A549 (cell line): ENCODE measurements around the gene GATA6.

Source experiments
- BHLHE40 ChIP-seq: IDR thresholded peaks from 2 replicates; pipeline ENCODE4 v1.6.1; 2012; ENCODE audit warnings: low read depth, low read length, inconsistent platforms
- CHD2 ChIP-seq: fragments of 150-350 bp; IDR thresholded peaks from 2 replicates; pipeline ENCODE4 v1.6.1; 2014; ENCODE audit warnings: low read length; ENCODE audit not compliant: partially characterized antibody
- EP300 ChIP-seq, 2 experiments: fragments of >200 bp; sonication (Bioruptor Twin); formaldehyde crosslinking; IDR thresholded peaks; 2 replicates in 1 of 2; 3 replicates in 1 of 2; pipeline ENCODE4 v1.6.1; 2016 to 2017
- MYC ChIP-seq: IDR thresholded peaks from 2 replicates; pipeline ENCODE4 v1.6.1; 2012; ENCODE audit warnings: mild to moderate bottlenecking, inconsistent platforms, low read length, improper control_type of control experiment, borderline replicate concordance
- NR3C1 ChIP-seq: fragments of >200 bp; sonication (Bioruptor Twin); formaldehyde crosslinking; IDR thresholded peaks from 3 replicates; pipeline ENCODE4 v1.6.1; 2017
- PHF8 ChIP-seq: fragments of 200-600 bp; sonication (generic); IDR thresholded peaks from 2 replicates; pipeline ENCODE4 v1.6.1; 2016; ENCODE audit warnings: low read depth, mild to moderate bottlenecking, antibody characterized with exemption, moderate library complexity, borderline replicate concordance
- POLR2A ChIP-seq: IDR thresholded peaks from 2 replicates; pipeline ENCODE4 v1.6.1; 2012; ENCODE audit warnings: mild to moderate bottlenecking, low read length
- RAD21 ChIP-seq, 2 experiments: fragments of >200 bp in 1 of 2; sonication (Bioruptor Twin) in 1 of 2; formaldehyde crosslinking in 1 of 2; IDR thresholded peaks in 1 of 2; conservative IDR thresholded peaks in 1 of 2; 2 replicates in 1 of 2; 3 replicates in 1 of 2; pipeline ENCODE4 v1.6.1; 2012 to 2018; ENCODE audit warnings: inconsistent platforms in 1 of 2
- RCOR1 ChIP-seq: fragments of 150-350 bp; IDR thresholded peaks from 2 replicates; pipeline ENCODE4 v1.6.1; 2014; ENCODE audit warnings: antibody characterized with exemption, low read length, low read depth
- REST ChIP-seq: fragments of 200-600 bp; sonication (generic); IDR thresholded peaks from 2 replicates; pipeline ENCODE4 v1.6.1; 2016; ENCODE audit warnings: antibody characterized with exemption, mild to moderate bottlenecking, moderate library complexity
- SMC3 ChIP-seq: fragments of >200 bp; sonication (Bioruptor Twin); formaldehyde crosslinking; IDR thresholded peaks from 3 replicates; pipeline ENCODE4 v1.6.1; 2018; ENCODE audit warnings: inconsistent platforms
- TF ChIP-seq, protein P1 (sequence below): fragments of >200 bp; sonication (Bioruptor Twin); formaldehyde crosslinking; IDR thresholded peaks from 3 replicates; pipeline ENCODE4 v1.5.1; 2016

DNA sequence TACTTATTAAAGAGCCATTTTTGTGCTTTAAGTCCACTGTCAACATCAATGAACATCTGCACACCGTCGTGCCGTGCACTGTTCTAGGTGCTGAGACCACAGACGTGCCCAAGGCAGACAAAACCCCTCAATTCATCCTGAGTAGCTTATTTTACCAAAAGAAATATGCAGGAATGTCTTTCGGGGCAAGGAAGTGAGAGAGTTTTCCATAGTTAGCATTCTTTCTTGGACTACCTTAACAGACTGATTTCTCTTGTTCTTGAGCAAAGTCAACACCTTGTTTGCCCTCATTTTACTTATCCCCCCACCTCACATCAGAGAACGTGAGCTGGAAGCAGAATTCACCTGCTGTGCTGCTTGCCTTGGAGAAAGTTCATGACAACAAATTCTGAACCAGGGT, 69.3 kb downstream of the GATA6 start:
- TF ChIP-seq, protein P1, sequence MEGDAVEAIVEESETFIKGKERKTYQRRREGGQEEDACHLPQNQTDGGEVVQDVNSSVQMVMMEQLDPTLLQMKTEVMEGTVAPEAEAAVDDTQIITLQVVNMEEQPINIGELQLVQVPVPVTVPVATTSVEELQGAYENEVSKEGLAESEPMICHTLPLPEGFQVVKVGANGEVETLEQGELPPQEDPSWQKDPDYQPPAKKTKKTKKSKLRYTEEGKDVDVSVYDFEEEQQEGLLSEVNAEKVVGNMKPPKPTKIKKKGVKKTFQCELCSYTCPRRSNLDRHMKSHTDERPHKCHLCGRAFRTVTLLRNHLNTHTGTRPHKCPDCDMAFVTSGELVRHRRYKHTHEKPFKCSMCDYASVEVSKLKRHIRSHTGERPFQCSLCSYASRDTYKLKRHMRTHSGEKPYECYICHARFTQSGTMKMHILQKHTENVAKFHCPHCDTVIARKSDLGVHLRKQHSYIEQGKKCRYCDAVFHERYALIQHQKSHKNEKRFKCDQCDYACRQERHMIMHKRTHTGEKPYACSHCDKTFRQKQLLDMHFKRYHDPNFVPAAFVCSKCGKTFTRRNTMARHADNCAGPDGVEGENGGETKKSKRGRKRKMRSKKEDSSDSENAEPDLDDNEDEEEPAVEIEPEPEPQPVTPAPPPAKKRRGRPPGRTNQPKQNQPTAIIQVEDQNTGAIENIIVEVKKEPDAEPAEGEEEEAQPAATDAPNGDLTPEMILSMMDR, result no peak
- no peak for TF ChIP-seq RCOR1
- TF ChIP-seq POLR2A, result no peak
- TF ChIP-seq PHF8, result no peak
- TF ChIP-seq NR3C1, result no peak
- TF ChIP-seq EP300 (IDR thresholded peaks at IDR 0.05), result no peak
- TF ChIP-seq CHD2, result no peak
- no peak for TF ChIP-seq SMC3
- no peak for TF ChIP-seq RAD21 (conservative IDR thresholded peaks at IDR 0.05 in 1 of 2, IDR thresholded peaks at IDR 0.05 in 1 of 2)
- TF ChIP-seq REST, result no peak
- TF ChIP-seq MYC, result no peak
- TF ChIP-seq BHLHE40, result no peak
